Choroid plexus epithelial cell (primary cell): Measurements from ENCODE around the gene CD7.

ENCODE experiments used
- DNase-seq: peaks from one replicate; pipeline ENCODE4 v3.0.0-alpha.2; 2010; ENCODE audit warnings: low read depth
- H3K4me3 ChIP-seq: 2 replicates; pipeline ENCODE4 v1.5.1; 2011; ENCODE audit warnings: low read depth, mild to moderate bottlenecking, control low read depth, low read length, moderate library complexity
- CTCF ChIP-seq: conservative IDR thresholded peaks from 2 replicates; pipeline ENCODE4 v1.5.1; 2011; ENCODE audit warnings: low read depth, mild to moderate bottlenecking, control low read depth, inconsistent platforms, low read length, moderate library complexity

Gene CD7

GRCh38 chr17:82338858-82339633 lies 21.6 kb upstream of the CD7 start:
- TF ChIP-seq CTCF = no peak
- peak; percentile 73 for DNase-seq
- H3K4me3 ChIP-seq = peak overlapping the region; percentile 32

- TF ChIP-seq CTCF = no peak
- H3K4me3 ChIP-seq = peak overlapping the region; percentile 33
- DNase-seq = peak; percentile 36
Observed at GRCh38 chr17:82334622-82335394, 17.4 kb upstream of the CD7 start.

- TF ChIP-seq CTCF = no peak
- no peak overlapping the region for H3K4me3 ChIP-seq
- DNase-seq = no peak
Observed at GRCh38 chr17:82334204-82334621, 16.8 kb upstream of the CD7 start.

GRCh38 chr17:82333279-82334171 lies 16.1 kb upstream of the CD7 start, which contains the start of gene SECTM1:
TSS of gene SECTM1 (minus strand) at chr17:82333766. CDS start at chr17:82327240, 6,526 bp downstream.
- TF ChIP-seq CTCF = no peak
- DNase-seq = peak; percentile 15
- H3K4me3 ChIP-seq = peak within 1 kb of the TSS; percentile 48

- no peak for TF ChIP-seq CTCF
- DNase-seq = peak; percentile 59
Observed at GRCh38 chr17:82332669-82333278, 15.4 kb upstream of the CD7 start.

GRCh38 chr17:82331345-82331939 lies 14.0 kb upstream of the CD7 start:
- DNase-seq = no peak
- no peak for TF ChIP-seq CTCF

More at GRCh38 chr17:82332669-82333278, 15.4 kb upstream of the CD7 start:
- peak overlapping the region; percentile 48 for H3K4me3 ChIP-seq

More at GRCh38 chr17:82331345-82331939, 14.0 kb upstream of the CD7 start:
- no peak overlapping the region for H3K4me3 ChIP-seq
